Small intestine (tissue), 7 donors: ENCODE results near the gene MTM1. TPM values are rescaled to one million over a fixed set of nuclear protein-coding genes. Genes with fewer than 3 reads are reported as not detected.

Experiments
- DNase-seq, 2 donors: peaks; one replicate each; pipeline versions ENCODE4 v3.0.0 to v3.0.0-alpha.2; 2013
- FAIRE-seq: peaks from 2 replicates; lab custom pipeline; 2012; peaks lifted over from hg19 to GRCh38; lab: Jason Lieb, UNC
- H3K27ac ChIP-seq, 3 donors: one replicate each; pipeline ENCODE4 v1.5.1; 2013; ENCODE audit warnings: low read length in 2 of 3, mild to moderate bottlenecking in 2 of 3, control low read depth in 1 of 3, inconsistent platforms in 1 of 3, low read depth in 1 of 3, moderate library complexity in 1 of 3
- H3K27me3 ChIP-seq, 3 donors: one replicate each; pipeline ENCODE4 v1.6.1; 2013; ENCODE audit warnings: low read length in 3 of 3, inconsistent platforms in 1 of 3; ENCODE audit not compliant: control insufficient read depth in 3 of 3, insufficient read depth in 3 of 3
- H3K36me3 ChIP-seq, 3 donors: one replicate each; pipeline ENCODE4 v1.6.1; 2013; ENCODE audit warnings: low read length in 3 of 3, inconsistent platforms in 1 of 3, low read depth in 1 of 3, mild to moderate bottlenecking in 1 of 3, moderate library complexity in 1 of 3; ENCODE audit not compliant: control insufficient read depth in 3 of 3, insufficient read depth in 2 of 3
- H3K4me1 ChIP-seq, 3 donors: one replicate each; pipeline ENCODE4 v1.6.1; 2013; ENCODE audit warnings: low read length in 2 of 3, inconsistent platforms in 1 of 3, low read depth in 1 of 3, mild to moderate bottlenecking in 1 of 3, moderate library complexity in 1 of 3; ENCODE audit not compliant: control insufficient read depth in 3 of 3, insufficient read depth in 2 of 3
- H3K4me3 ChIP-seq, 3 donors: one replicate each; pipeline ENCODE4 v1.5.1; 2013; ENCODE audit warnings: low read length in 3 of 3, control low read depth in 1 of 3, inconsistent platforms in 1 of 3, low read depth in 1 of 3, mild to moderate bottlenecking in 1 of 3, moderate library complexity in 1 of 3
- H3K9me3 ChIP-seq, 2 donors: one replicate each; pipeline ENCODE4 v1.6.1; 2013; ENCODE audit warnings: low read depth in 1 of 2, low read length in 1 of 2; ENCODE audit not compliant: control insufficient read depth in 2 of 2, insufficient read depth in 1 of 2
- whole genome bisulfite sequencing, 3 donors: extraction: QIAGEN DNeasy Blood & Tissue Kit; methylation state at CpG; one replicate each; pipeline ENCODE4 v1.1.7; 2013; 5-methylcytosine and 5-hydroxymethylcytosine counted together
- polyA plus RNA-seq, 4 donors: library from polyadenylated mRNA; stranded (reverse) in 3 of 4; unstranded in 1 of 4; fragments of 200-250 nt in 3 of 4; fragments of 120-200 nt in 1 of 4; gene quantifications; one replicate each; pipeline versions ENCODE4 v1.2.1 to v1.2.3, GENCODE V29; 2013
- donor health status: healthy with polysubstance abuse.
- donor health status: control.
- donor health status: control.
- donor health status: Bipolar disorder and iron deficiency.
- donor health status: healthy.

The MTM1 gene
- polyA plus RNA-seq, 4 donors = 7.1 to 16.9 (median 11.9) TPM

DNA sequence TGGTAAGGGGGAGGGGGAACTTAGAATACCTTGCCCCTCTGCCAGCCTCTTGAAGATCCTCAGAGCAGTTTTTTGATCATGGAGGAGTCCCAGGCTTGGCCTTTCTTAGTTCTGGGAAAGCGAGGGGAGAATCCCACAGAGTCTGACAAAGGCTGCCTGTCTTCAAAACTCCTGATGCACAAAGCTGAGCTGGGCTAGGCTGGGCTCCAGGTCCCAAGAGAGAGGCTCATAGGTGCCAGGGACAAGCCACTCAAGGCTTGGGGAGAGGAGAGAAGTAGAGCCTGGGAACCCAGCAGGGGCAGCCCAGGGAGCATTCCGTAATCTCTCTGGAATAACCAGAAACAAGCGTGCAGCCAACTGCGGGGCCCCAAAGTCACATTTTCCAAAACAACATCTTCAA, 37.0 kb upstream of the MTM1 start:
- H3K27ac ChIP-seq = no peak overlapping the region
- no peaks in the 10 kb centered on the region for H3K4me1 ChIP-seq
- peaks cover 0 to 2% of the 10 kb centered on the region in 2 donors for H3K9me3 ChIP-seq
- 84 to 95% (median 93%) methylated on average over 4 of the region's 4 CpGs for whole genome bisulfite sequencing, 3 donors
- DNase-seq (no peak), FAIRE-seq (no peak)
- no peaks in the 10 kb centered on the region for H3K27me3 ChIP-seq
- H3K4me3 ChIP-seq = no peak overlapping the region
- no peaks in the 10 kb centered on the region for H3K36me3 ChIP-seq

DNA sequence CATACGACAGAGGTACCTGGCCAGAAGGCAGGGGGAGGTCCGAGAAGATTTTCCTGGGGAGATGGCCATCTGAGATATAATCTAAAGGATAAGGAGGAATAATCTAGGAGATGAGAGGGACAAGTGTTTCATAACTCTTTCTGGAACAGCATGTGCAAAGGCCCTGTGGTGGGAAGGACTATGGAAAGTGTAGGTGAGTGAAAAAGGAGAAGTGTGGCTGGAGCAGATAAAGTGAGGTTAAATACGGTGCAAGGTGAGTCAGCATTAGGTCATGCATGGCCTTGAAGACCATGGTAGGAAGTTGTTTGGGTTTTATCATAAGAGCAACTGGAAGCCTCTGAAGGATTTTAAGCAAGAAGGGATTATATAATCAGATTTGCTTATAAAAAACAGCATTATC, 34.6 kb upstream of the MTM1 start:
- DNase-seq (no peak), FAIRE-seq (no peak)
- 67 to 80% (median 73%) methylated on average over 3 of the region's 3 CpGs for WGBS, 3 donors
- no peaks in the 10 kb centered on the region for H3K36me3 ChIP-seq
- no peak overlapping the region for H3K4me3 ChIP-seq
- peaks cover 0 to 7% of the 10 kb centered on the region in 2 donors for H3K9me3 ChIP-seq
- no peak overlapping the region for H3K27ac ChIP-seq
- H3K27me3 ChIP-seq = no peaks in the 10 kb centered on the region
- no peaks in the 10 kb centered on the region for H3K4me1 ChIP-seq

DNA sequence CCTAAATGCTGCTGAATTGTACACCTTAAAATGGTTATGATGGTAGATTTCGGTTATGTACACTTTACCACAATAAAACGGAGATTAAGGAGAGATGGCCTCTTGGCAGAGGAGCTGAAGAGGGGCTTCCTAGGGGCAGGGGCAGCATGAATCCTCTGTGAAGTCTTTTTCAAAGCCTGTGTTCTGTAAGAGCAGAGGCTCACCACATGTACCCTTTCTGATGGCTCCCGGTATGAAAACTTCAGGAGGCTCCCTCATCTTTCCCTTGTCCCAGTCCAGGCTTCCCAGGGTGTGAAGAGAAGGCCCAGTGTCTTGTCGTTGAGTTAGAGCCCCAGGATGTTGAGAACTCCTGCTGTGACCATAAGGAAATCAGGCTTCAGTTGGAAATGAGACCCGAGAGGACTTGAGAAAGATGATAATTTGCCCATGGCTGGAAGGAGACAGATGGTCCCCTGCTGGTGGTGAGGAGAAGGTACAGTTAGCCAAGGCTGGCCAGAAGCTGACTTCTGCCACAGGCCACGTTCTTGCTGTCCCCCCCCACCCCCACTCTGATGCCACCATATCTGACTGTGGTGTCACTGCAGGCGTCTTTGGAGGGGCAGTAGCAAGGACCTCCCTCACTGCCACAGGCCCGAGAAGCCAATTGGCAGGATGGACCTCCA, 31.8 kb upstream of the MTM1 start:
- DNase-seq = peak in 1 of 2 donors; percentile 4
- WGBS, 3 donors = 60 to 69% (median 64%) methylated on average over 8 of the region's 8 CpGs
- Histone ChIP-seq H3K4me3 (no peak overlapping the region), H3K27me3 (no peaks in the 10 kb centered on the region), H3K4me1 (no peaks in the 10 kb centered on the region), H3K9me3 (peaks cover 0 to 7% of the 10 kb centered on the region in 2 donors), H3K36me3 (no peaks in the 10 kb centered on the region), H3K27ac (no peak overlapping the region)
- no peak for FAIRE-seq

DNA sequence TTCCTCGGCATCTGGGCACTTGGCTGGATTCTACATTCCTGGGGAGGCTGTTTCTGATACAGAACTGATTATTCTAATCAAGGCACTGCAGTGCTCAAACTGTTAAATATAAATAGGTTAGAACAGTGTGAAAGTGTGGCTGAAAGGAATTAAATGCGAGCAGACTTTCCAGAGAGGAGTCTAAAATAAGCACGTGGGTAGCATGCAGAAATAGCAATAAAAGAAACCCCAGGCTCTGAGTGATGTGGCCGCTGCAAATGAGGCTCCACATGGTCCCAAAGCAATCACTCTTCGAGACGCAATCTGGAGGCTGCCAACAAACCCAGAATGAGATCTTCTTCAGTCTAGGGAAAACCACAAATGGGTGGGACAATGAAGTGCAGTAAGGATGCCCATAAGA, 30.6 kb upstream of the MTM1 start:
- DNase-seq = no peak
- no peak overlapping the region for H3K27ac ChIP-seq
- no peaks in the 10 kb centered on the region for H3K4me1 ChIP-seq
- H3K36me3 ChIP-seq = no peaks in the 10 kb centered on the region
- no peak overlapping the region for H3K4me3 ChIP-seq
- FAIRE-seq = no peak
- H3K9me3 ChIP-seq = peaks cover 0 to 7% of the 10 kb centered on the region in 2 donors
- H3K27me3 ChIP-seq = no peaks in the 10 kb centered on the region
- 61 to 75% (median 70%) methylated on average over 6 of the region's 6 CpGs for WGBS, 3 donors

DNA sequence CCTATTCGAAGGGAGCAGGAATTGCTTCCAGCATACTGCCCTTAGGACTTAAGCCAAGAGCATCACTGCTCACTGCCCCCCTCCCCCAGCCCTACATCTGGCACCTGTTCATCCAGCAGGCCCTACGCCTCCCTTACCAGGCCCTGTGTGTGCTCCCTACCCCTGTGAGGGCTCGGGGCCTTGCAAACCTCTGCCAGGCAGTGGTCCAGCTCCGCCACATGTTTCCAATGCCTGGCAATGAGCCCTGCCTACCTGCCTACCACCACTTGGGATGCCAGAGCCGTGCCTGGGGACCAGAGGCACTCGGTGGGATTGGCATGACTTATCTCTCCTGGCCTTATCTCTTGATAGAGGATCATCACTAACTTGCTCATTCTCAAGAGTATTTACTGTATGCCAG, 27.5 kb upstream of the MTM1 start:
- no peak overlapping the region for H3K27ac ChIP-seq

DNA sequence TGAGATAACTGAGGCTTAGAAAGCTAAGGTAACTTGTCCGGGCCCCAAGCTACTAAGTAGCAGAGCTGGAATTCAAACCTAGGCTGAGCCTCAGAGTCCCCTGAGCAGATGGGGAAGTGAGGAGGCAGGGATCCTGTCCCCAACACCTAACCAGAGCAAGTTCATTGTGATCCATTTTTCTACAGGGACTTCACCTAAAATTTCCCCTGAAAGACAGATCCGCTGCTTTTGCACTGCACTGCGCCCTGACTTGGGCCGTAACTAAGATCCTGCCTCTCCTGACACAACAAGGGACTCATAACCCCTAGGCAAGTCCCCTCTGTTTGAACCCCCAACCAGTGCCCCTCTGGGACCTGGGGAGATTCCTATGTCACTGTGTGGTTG, 25.6 kb upstream of the MTM1 start:
- H3K27ac ChIP-seq = no peak overlapping the region
- H3K36me3 ChIP-seq = no peaks in the 10 kb centered on the region
- no peaks in the 10 kb centered on the region for H3K9me3 ChIP-seq
- H3K27me3 ChIP-seq = no peaks in the 10 kb centered on the region
- FAIRE-seq = no peak
- H3K4me3 ChIP-seq = no peak overlapping the region
- no peak for DNase-seq
- WGBS, 3 donors = 91 to 96% (median 93%) methylated on average over 4 of the region's 4 CpGs
- peaks cover 0 to 9% (median 0%) of the 10 kb centered on the region in 3 donors for H3K4me1 ChIP-seq

More for the DNA sequence above, 27.5 kb upstream of the MTM1 start:
- peaks cover 0 to 7% of the 10 kb centered on the region in 2 donors for H3K9me3 ChIP-seq
- H3K4me1 ChIP-seq = no peaks in the 10 kb centered on the region
- FAIRE-seq (no peak), DNase-seq (no peak)
- no peaks in the 10 kb centered on the region for H3K36me3 ChIP-seq
- 63 to 86% (median 65%) methylated on average over 4 to 6 of the region's 6 CpGs for WGBS, 3 donors
- no peak overlapping the region for H3K4me3 ChIP-seq
- no peaks in the 10 kb centered on the region for H3K27me3 ChIP-seq

DNA sequence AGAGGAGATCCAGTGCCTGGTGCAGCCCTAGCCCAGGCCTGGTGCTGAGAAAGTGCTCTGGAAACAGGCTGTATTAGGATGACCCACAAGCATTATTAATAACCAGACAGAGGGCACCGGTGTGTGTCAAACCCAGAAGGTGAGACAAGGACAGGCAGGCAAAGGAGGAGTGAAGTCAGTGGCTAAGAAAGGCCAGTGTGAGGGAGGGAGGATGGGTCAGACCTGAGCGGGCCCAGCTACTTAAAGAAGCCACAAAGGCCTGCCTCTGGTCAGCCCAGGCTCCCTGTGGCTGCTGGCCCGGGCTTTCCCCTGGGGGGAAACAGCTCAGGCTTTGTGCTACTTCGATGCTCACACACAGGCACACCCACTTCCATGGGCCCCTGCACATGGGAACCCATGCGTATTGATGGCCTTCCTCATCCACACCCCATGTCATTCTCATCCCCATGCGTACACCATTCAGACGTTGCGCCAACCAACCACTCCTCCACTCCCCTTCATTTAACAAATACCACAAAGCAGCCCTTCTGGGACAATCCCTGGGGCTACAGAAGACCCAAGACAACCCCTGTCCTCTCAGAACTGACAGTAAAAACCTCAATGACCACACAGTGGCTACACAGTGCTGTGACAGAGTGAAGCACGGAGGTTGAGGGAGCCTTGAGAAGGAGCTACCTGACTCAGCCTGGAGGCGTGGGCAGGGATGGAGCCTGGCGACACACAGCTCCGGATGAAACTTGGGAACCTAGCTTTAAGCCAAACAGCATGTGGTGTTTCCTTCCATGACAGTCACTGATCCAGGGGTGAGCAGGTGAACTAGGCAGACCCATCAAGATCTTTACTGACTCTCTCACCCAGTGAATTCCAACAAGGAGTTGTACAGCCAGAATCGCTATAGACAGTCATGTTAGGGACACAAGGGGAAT, 24.9 kb upstream of the MTM1 start:
- no peaks in the 10 kb centered on the region for H3K36me3 ChIP-seq
- FAIRE-seq (no peak), DNase-seq (no peak)
- 81 to 92% (median 86%) methylated on average over 12 to 13 of the region's 13 CpGs for WGBS, 3 donors
- no peak overlapping the region for H3K27ac ChIP-seq
- no peak overlapping the region for H3K4me3 ChIP-seq
- no peaks in the 10 kb centered on the region for H3K9me3 ChIP-seq
- H3K4me1 ChIP-seq = peaks cover 0 to 9% (median 0%) of the 10 kb centered on the region in 3 donors
- no peaks in the 10 kb centered on the region for H3K27me3 ChIP-seq

DNA sequence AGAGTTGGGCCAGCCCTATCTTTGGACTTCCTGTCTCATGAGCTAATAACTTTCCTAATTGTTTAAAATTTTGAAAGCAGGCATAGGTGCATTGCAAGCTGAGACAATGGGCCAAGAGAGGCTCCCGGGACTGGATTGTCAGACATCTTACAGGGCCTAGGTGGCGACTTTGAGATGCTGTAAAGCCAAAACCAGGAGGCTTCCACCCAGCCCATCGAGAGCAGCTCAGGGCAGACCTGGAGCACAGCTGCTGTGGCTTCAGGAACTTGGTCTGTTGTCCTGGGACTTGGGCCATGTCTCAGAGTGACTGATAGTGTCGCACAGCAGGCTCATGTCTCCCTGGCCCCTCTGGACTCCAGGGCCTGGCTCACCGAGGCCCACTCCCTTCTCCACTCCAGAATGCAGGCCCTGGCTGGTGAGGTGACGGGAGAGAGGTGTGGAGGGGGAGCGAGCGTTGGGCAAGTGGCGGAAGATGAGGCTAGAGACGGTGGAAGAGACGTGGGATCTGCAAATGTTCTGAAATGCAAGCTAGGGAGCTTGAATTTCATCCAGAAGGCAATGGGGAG, 24.1 kb upstream of the MTM1 start:
- Histone ChIP-seq H3K27me3 (no peaks in the 10 kb centered on the region), H3K4me1 (peaks cover 0 to 9% (median 0%) of the 10 kb centered on the region in 3 donors), H3K4me3 (no peak overlapping the region), H3K27ac (no peak overlapping the region), H3K9me3 (no peaks in the 10 kb centered on the region), H3K36me3 (no peaks in the 10 kb centered on the region)
- 64 to 79% (median 67%) methylated on average over 11 of the region's 11 CpGs for WGBS, 3 donors
- no peak for FAIRE-seq
- peak in 1 of 2 donors; percentile 13 for DNase-seq
